Measurements from ENCODE around the gene HUS1.

GRCh38 chr7:47953822-47954221 is 25.6 kb downstream of the HUS1 start:
- TF ChIP-seq CTCF (conservative IDR thresholded peaks at IDR 0.05) (no peak), ZFX (IDR thresholded peaks at IDR 0.05) (no peak)
